ENCODE results near the gene GPR39. TPM values are rescaled to one million over a fixed set of nuclear protein-coding genes. Genes with fewer than 3 reads are reported as not detected.

GPR39 gene
- total RNA-seq, 2 experiments from 2014 or later: not detected

GRCh38 chr2:132419235-132419634, 2.6 kb downstream of the GPR39 start:
- H3K36me3 Mint-ChIP-seq: no peaks in the 10 kb centered on the region
- H3K4me1 Mint-ChIP-seq: no peaks in the 10 kb centered on the region
- no peaks in the 10 kb centered on the region for H3K9me3 Mint-ChIP-seq
- no peak overlapping the region for H3K27ac Mint-ChIP-seq
- DNase-seq (no peak), ATAC-seq (ENCODE audit: low read depth) (no peak)
- H3K27me3 Mint-ChIP-seq: peaks cover 19% of the 10 kb centered on the region
- no peak overlapping the region for H3K4me3 Mint-ChIP-seq
- POLR2A ChIA-PET: no interaction called here

GRCh38 chr2:132419941-132420340, 3.3 kb downstream of the GPR39 start:
- Mint-ChIP-seq H3K27ac (no peak overlapping the region), H3K4me3 (no peak overlapping the region), H3K36me3 (no peaks in the 10 kb centered on the region), H3K27me3 (peaks cover 19% of the 10 kb centered on the region), H3K4me1 (no peaks in the 10 kb centered on the region), H3K9me3 (no peaks in the 10 kb centered on the region)
- POLR2A ChIA-PET: no interaction called here
- DNase-seq: no peak
- no peak for ATAC-seq (ENCODE audit: low read depth)

GRCh38 chr2:132420816-132421805, 4.5 kb downstream of the GPR39 start:
- Mint-ChIP-seq H3K4me1 (no peaks in the 10 kb centered on the region), H3K4me3 (no peak overlapping the region), H3K36me3 (no peaks in the 10 kb centered on the region), H3K27me3 (peaks cover 12% of the 10 kb centered on the region), H3K27ac (no peak overlapping the region), H3K9me3 (no peaks in the 10 kb centered on the region)
- DNase-seq (no peak), ATAC-seq (ENCODE audit: low read depth) (no peak)
- POLR2A ChIA-PET: no interaction called here

- H3K4me1 Mint-ChIP-seq: no peaks in the 10 kb centered on the region
- H3K27ac Mint-ChIP-seq: no peak overlapping the region
- no peaks in the 10 kb centered on the region for H3K9me3 Mint-ChIP-seq
- H3K36me3 Mint-ChIP-seq: no peaks in the 10 kb centered on the region
- DNase-seq (no peak), ATAC-seq (ENCODE audit: low read depth) (no peak)
- H3K27me3 Mint-ChIP-seq: peaks cover 4% of the 10 kb centered on the region
- no peak overlapping the region for H3K4me3 Mint-ChIP-seq
- POLR2A ChIA-PET: no interaction called here
Observed at GRCh38 chr2:132422736-132423135, 6.1 kb downstream of the GPR39 start.

GRCh38 chr2:132424526-132425121, 8.0 kb downstream of the GPR39 start:
- H3K4me3 Mint-ChIP-seq: no peak overlapping the region
- POLR2A ChIA-PET: no interaction called here
- H3K27me3 Mint-ChIP-seq: no peaks in the 10 kb centered on the region
- no peak overlapping the region for H3K27ac Mint-ChIP-seq
- ATAC-seq (ENCODE audit: low read depth) (no peak), DNase-seq (no peak)
- H3K9me3 Mint-ChIP-seq: no peaks in the 10 kb centered on the region
- no peaks in the 10 kb centered on the region for H3K4me1 Mint-ChIP-seq
- H3K36me3 Mint-ChIP-seq: no peaks in the 10 kb centered on the region

- Mint-ChIP-seq H3K4me1 (no peaks in the 10 kb centered on the region), H3K9me3 (no peaks in the 10 kb centered on the region), H3K4me3 (no peak overlapping the region), H3K27ac (no peak overlapping the region), H3K27me3 (no peaks in the 10 kb centered on the region), H3K36me3 (no peaks in the 10 kb centered on the region)
- no peak for ATAC-seq (ENCODE audit: low read depth)
- no peak for DNase-seq
- POLR2A ChIA-PET: no interaction called here
Observed at GRCh38 chr2:132426033-132426432, 9.4 kb downstream of the GPR39 start.

- H3K27ac Mint-ChIP-seq: no peak overlapping the region
- no peak for ATAC-seq (ENCODE audit: low read depth)
- H3K4me1 Mint-ChIP-seq: no peaks in the 10 kb centered on the region
- H3K36me3 Mint-ChIP-seq: no peaks in the 10 kb centered on the region
- POLR2A ChIA-PET: no interaction called here
- H3K27me3 Mint-ChIP-seq: no peaks in the 10 kb centered on the region
- no peaks in the 10 kb centered on the region for H3K9me3 Mint-ChIP-seq
- no peak for DNase-seq
- no peak overlapping the region for H3K4me3 Mint-ChIP-seq
Observed at GRCh38 chr2:132426656-132427055, 10.1 kb downstream of the GPR39 start.

- Mint-ChIP-seq H3K4me1 (no peaks in the 10 kb centered on the region), H3K27me3 (no peaks in the 10 kb centered on the region), H3K36me3 (no peaks in the 10 kb centered on the region), H3K4me3 (no peak overlapping the region), H3K9me3 (no peaks in the 10 kb centered on the region), H3K27ac (no peak overlapping the region)
- ATAC-seq (ENCODE audit: low read depth) (no peak), DNase-seq (no peak)
- POLR2A ChIA-PET: no interaction called here
Observed at GRCh38 chr2:132429351-132429750, 12.7 kb downstream of the GPR39 start.

- Mint-ChIP-seq H3K27ac (no peak overlapping the region), H3K9me3 (no peaks in the 10 kb centered on the region), H3K4me3 (no peak overlapping the region), H3K36me3 (no peaks in the 10 kb centered on the region), H3K27me3 (no peaks in the 10 kb centered on the region), H3K4me1 (no peaks in the 10 kb centered on the region)
- DNase-seq (no peak), ATAC-seq (ENCODE audit: low read depth) (no peak)
- POLR2A ChIA-PET: no interaction called here
Observed at GRCh38 chr2:132429941-132430573, 13.5 kb downstream of the GPR39 start.

- DNase-seq (no peak), ATAC-seq (ENCODE audit: low read depth) (no peak)
- POLR2A ChIA-PET: no interaction called here
- Mint-ChIP-seq H3K36me3 (no peaks in the 10 kb centered on the region), H3K4me3 (no peak overlapping the region), H3K9me3 (no peaks in the 10 kb centered on the region), H3K4me1 (no peaks in the 10 kb centered on the region), H3K27me3 (no peaks in the 10 kb centered on the region), H3K27ac (no peak overlapping the region)
Observed at GRCh38 chr2:132430895-132431294, 14.3 kb downstream of the GPR39 start.

- POLR2A ChIA-PET: no interaction called here
- H3K4me3 Mint-ChIP-seq: no peak overlapping the region
- H3K9me3 Mint-ChIP-seq: no peaks in the 10 kb centered on the region
- no peaks in the 10 kb centered on the region for H3K36me3 Mint-ChIP-seq
- no peak overlapping the region for H3K27ac Mint-ChIP-seq
- ATAC-seq (ENCODE audit: low read depth) (no peak), DNase-seq (no peak)
- no peaks in the 10 kb centered on the region for H3K27me3 Mint-ChIP-seq
- no peaks in the 10 kb centered on the region for H3K4me1 Mint-ChIP-seq
Observed at GRCh38 chr2:132437852-132438669, 21.5 kb downstream of the GPR39 start.

GRCh38 chr2:132438691-132439090, 22.1 kb downstream of the GPR39 start:
- Mint-ChIP-seq H3K27ac (no peak overlapping the region), H3K4me1 (no peaks in the 10 kb centered on the region), H3K36me3 (no peaks in the 10 kb centered on the region), H3K9me3 (no peaks in the 10 kb centered on the region), H3K27me3 (no peaks in the 10 kb centered on the region), H3K4me3 (no peak overlapping the region)
- DNase-seq: no peak
- ATAC-seq (ENCODE audit: low read depth): no peak
- POLR2A ChIA-PET: no interaction called here

- no peak for DNase-seq
- Mint-ChIP-seq H3K4me3 (no peak overlapping the region), H3K9me3 (no peaks in the 10 kb centered on the region), H3K27ac (no peak overlapping the region), H3K36me3 (no peaks in the 10 kb centered on the region), H3K4me1 (no peaks in the 10 kb centered on the region), H3K27me3 (no peaks in the 10 kb centered on the region)
- ATAC-seq (ENCODE audit: low read depth): no peak
- POLR2A ChIA-PET: no interaction called here
Observed at GRCh38 chr2:132439703-132440398, 23.2 kb downstream of the GPR39 start.

Measured in activated naive CD8-positive, alpha-beta T cell treated with anti-CD3 and anti-CD28 coated beads, Interleukin-2, amount 10 ng/mL, durations not matched to agents 7 days and 5 days (primary cell).